ENCODE results near the gene PHACTR3. TPM values are rescaled to one million over a fixed set of nuclear protein-coding genes. Genes with fewer than 3 reads are reported as not detected.

PHACTR3 gene
- total and polyA plus RNA-seq, 4 donors: 0.14 to 0.42 (median 0.17) TPM

GRCh38 chr20:59645761-59646171 is 41.4 kb downstream of the PHACTR3 start:
- WGBS: 64% methylated on average over 7 of the region's 7 CpGs
- peak; percentile 19 for DNase-seq (ENCODE audit: low spot score)
- Histone ChIP-seq H3K27ac (ENCODE audit: low read depth in 1 of 2, low read length in 2 of 2) (no peak overlapping the region), H3K9me3 (ENCODE audit: control insufficient read depth in 4 of 4, low read length in 3 of 4) (no peaks in the 10 kb centered on the region), H3K9ac (ENCODE audit: low read depth in 1 of 2, low read length in 2 of 2) (no peak overlapping the region), H3K4me1 (ENCODE audit: control insufficient read depth in 4 of 4, insufficient read depth in 4 of 4, low read length in 3 of 4) (no peaks in the 10 kb centered on the region), H3K36me3 (ENCODE audit: control insufficient read depth in 4 of 4, insufficient read depth in 3 of 4, low read depth in 1 of 4, low read length in 3 of 4) (no peaks in the 10 kb centered on the region), H3K27me3 (ENCODE audit: control insufficient read depth in 4 of 4, insufficient read depth in 4 of 4, low read length in 3 of 4) (peaks cover 0 to 7% (median 0%) of the 10 kb centered on the region in 4 donors), H3K4me3 (ENCODE audit: low read depth in 1 of 3, low read length in 3 of 3) (no peak overlapping the region)
- TF ChIP-seq FOXA1 (IDR thresholded peaks at IDR 0.05): no peak
- TF ChIP-seq RAD21 (IDR thresholded peaks at IDR 0.05): no peak
- no peak for TF ChIP-seq FOXA2 (IDR thresholded peaks at IDR 0.05)
- TF ChIP-seq HNF4A (conservative IDR thresholded peaks at IDR 0.05): no peak
- TF ChIP-seq, protein P1, sequence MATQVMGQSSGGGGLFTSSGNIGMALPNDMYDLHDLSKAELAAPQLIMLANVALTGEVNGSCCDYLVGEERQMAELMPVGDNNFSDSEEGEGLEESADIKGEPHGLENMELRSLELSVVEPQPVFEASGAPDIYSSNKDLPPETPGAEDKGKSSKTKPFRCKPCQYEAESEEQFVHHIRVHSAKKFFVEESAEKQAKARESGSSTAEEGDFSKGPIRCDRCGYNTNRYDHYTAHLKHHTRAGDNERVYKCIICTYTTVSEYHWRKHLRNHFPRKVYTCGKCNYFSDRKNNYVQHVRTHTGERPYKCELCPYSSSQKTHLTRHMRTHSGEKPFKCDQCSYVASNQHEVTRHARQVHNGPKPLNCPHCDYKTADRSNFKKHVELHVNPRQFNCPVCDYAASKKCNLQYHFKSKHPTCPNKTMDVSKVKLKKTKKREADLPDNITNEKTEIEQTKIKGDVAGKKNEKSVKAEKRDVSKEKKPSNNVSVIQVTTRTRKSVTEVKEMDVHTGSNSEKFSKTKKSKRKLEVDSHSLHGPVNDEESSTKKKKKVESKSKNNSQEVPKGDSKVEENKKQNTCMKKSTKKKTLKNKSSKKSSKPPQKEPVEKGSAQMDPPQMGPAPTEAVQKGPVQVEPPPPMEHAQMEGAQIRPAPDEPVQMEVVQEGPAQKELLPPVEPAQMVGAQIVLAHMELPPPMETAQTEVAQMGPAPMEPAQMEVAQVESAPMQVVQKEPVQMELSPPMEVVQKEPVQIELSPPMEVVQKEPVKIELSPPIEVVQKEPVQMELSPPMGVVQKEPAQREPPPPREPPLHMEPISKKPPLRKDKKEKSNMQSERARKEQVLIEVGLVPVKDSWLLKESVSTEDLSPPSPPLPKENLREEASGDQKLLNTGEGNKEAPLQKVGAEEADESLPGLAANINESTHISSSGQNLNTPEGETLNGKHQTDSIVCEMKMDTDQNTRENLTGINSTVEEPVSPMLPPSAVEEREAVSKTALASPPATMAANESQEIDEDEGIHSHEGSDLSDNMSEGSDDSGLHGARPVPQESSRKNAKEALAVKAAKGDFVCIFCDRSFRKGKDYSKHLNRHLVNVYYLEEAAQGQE (IDR thresholded peaks at IDR 0.05): no peak
- no peak for TF ChIP-seq TAF1 (conservative IDR thresholded peaks at IDR 0.05)
- TF ChIP-seq SP1 (IDR thresholded peaks at IDR 0.05): no peak
- no peak for TF ChIP-seq HNF4G (IDR thresholded peaks at IDR 0.05)
- TF ChIP-seq, protein P2, sequence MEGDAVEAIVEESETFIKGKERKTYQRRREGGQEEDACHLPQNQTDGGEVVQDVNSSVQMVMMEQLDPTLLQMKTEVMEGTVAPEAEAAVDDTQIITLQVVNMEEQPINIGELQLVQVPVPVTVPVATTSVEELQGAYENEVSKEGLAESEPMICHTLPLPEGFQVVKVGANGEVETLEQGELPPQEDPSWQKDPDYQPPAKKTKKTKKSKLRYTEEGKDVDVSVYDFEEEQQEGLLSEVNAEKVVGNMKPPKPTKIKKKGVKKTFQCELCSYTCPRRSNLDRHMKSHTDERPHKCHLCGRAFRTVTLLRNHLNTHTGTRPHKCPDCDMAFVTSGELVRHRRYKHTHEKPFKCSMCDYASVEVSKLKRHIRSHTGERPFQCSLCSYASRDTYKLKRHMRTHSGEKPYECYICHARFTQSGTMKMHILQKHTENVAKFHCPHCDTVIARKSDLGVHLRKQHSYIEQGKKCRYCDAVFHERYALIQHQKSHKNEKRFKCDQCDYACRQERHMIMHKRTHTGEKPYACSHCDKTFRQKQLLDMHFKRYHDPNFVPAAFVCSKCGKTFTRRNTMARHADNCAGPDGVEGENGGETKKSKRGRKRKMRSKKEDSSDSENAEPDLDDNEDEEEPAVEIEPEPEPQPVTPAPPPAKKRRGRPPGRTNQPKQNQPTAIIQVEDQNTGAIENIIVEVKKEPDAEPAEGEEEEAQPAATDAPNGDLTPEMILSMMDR (IDR thresholded peaks at IDR 0.05; ENCODE audit: low read depth, low read length, missing input control): no peak
- no peak for TF ChIP-seq EGR1 (IDR thresholded peaks at IDR 0.05; ENCODE audit: low read depth in 2 of 2)
- TF ChIP-seq YY1 (IDR thresholded peaks at IDR 0.05): no peak
- TF ChIP-seq, protein P3, sequence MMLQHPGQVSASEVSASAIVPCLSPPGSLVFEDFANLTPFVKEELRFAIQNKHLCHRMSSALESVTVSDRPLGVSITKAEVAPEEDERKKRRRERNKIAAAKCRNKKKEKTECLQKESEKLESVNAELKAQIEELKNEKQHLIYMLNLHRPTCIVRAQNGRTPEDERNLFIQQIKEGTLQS (IDR thresholded peaks at IDR 0.05): no peak
- TF ChIP-seq GABPA (IDR thresholded peaks at IDR 0.05 in 1 of 2, conservative IDR thresholded peaks at IDR 0.05 in 1 of 2): no peak
- TF ChIP-seq, protein P4, sequence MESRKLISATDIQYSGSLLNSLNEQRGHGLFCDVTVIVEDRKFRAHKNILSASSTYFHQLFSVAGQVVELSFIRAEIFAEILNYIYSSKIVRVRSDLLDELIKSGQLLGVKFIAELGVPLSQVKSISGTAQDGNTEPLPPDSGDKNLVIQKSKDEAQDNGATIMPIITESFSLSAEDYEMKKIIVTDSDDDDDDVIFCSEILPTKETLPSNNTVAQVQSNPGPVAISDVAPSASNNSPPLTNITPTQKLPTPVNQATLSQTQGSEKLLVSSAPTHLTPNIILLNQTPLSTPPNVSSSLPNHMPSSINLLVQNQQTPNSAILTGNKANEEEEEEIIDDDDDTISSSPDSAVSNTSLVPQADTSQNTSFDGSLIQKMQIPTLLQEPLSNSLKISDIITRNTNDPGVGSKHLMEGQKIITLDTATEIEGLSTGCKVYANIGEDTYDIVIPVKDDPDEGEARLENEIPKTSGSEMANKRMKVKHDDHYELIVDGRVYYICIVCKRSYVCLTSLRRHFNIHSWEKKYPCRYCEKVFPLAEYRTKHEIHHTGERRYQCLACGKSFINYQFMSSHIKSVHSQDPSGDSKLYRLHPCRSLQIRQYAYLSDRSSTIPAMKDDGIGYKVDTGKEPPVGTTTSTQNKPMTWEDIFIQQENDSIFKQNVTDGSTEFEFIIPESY (IDR thresholded peaks at IDR 0.05): no peak
- TF ChIP-seq, protein P5, sequence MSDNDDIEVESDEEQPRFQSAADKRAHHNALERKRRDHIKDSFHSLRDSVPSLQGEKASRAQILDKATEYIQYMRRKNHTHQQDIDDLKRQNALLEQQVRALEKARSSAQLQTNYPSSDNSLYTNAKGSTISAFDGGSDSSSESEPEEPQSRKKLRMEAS (IDR thresholded peaks at IDR 0.05): no peak
- TF ChIP-seq JUND (IDR thresholded peaks at IDR 0.05): no peak
- TF ChIP-seq RXRA (IDR thresholded peaks at IDR 0.05): no peak
- TF ChIP-seq NR2F2 (IDR thresholded peaks at IDR 0.05): no peak

Measured in liver (tissue), 9 donors.